H9 (cell line): ENCODE data around the gene DNHD1. TPM values are rescaled to one million over a fixed set of nuclear protein-coding genes. Genes with fewer than 3 reads are reported as not detected.

Source experiments
- DNase-seq: peaks from one replicate; pipeline ENCODE4 v3.0.0-alpha.2; 2017
- H2AFZ ChIP-seq: one replicate; pipeline ENCODE4 v1.6.1; 2013; ENCODE audit warnings: mild to moderate bottlenecking, low read length, control low read depth, moderate library complexity
- H2AK5ac ChIP-seq: 2 replicates; pipeline ENCODE4 v1.6.1; 2013; ENCODE audit warnings: low read length, control low read depth, mixed read lengths; ENCODE audit not compliant: insufficient read length
- H2BK120ac ChIP-seq: one replicate; pipeline ENCODE4 v1.6.1; 2013; ENCODE audit warnings: low read depth, mild to moderate bottlenecking, low read length, control low read depth, inconsistent platforms; ENCODE audit not compliant: poor library complexity, severe bottlenecking
- H2BK12ac ChIP-seq: 2 replicates; pipeline ENCODE4 v1.6.1; 2013; ENCODE audit warnings: low read length, control low read depth, mixed read lengths, low read depth; ENCODE audit not compliant: insufficient read length
- H2BK15ac ChIP-seq: 2 replicates; pipeline ENCODE4 v1.6.1; 2013; ENCODE audit warnings: low read depth, low read length, control low read depth
- H2BK20ac ChIP-seq: one replicate; pipeline ENCODE4 v1.6.1; 2013; ENCODE audit warnings: low read depth, mild to moderate bottlenecking, low read length, control low read depth, inconsistent platforms; ENCODE audit not compliant: poor library complexity, severe bottlenecking
- H2BK5ac ChIP-seq: 2 replicates; pipeline ENCODE4 v1.6.1; 2013; ENCODE audit warnings: low read length, control low read depth, mixed read lengths; ENCODE audit not compliant: insufficient read length
- H3K14ac ChIP-seq: 2 replicates; pipeline ENCODE4 v1.6.1; 2013; ENCODE audit warnings: low read length, control low read depth; ENCODE audit not compliant: insufficient read depth
- H3K18ac ChIP-seq: 2 replicates; pipeline ENCODE4 v1.6.1; 2013; ENCODE audit warnings: low read depth, mild to moderate bottlenecking, mixed read lengths, low read length, control low read depth; ENCODE audit not compliant: insufficient read length
- H3K23ac ChIP-seq: 2 replicates; pipeline ENCODE4 v1.6.1; 2013; ENCODE audit warnings: low read length, control low read depth, mixed read lengths, low read depth; ENCODE audit not compliant: insufficient read length
- H3K23me2 ChIP-seq: 2 replicates; pipeline ENCODE4 v1.6.1; 2013; ENCODE audit warnings: low read depth, mild to moderate bottlenecking, mixed read lengths, low read length, control low read depth; ENCODE audit not compliant: insufficient read length, poor library complexity, severe bottlenecking
- H3K27ac ChIP-seq: 2 replicates; pipeline ENCODE4 v1.5.1; 2013; ENCODE audit warnings: low read length, control low read depth, mixed read lengths, low read depth; ENCODE audit not compliant: insufficient read length
- H3K27me3 ChIP-seq: 2 replicates; pipeline ENCODE4 v1.6.1; 2013; ENCODE audit warnings: low read length, control low read depth, inconsistent platforms; ENCODE audit not compliant: insufficient read depth
- H3K4ac ChIP-seq: 2 replicates; pipeline ENCODE4 v1.6.1; 2013; ENCODE audit warnings: low read depth, mild to moderate bottlenecking, control low read depth, inconsistent platforms, low read length, moderate library complexity
- H3K4me1 ChIP-seq: 2 replicates; pipeline ENCODE4 v1.6.1; 2013; ENCODE audit warnings: low read length, control low read depth, inconsistent platforms; ENCODE audit not compliant: insufficient read depth
- H3K4me2 ChIP-seq: 2 replicates; pipeline ENCODE4 v1.6.1; 2013; ENCODE audit warnings: low read length, control low read depth, mixed read lengths; ENCODE audit not compliant: insufficient read length, insufficient read depth
- H3K56ac ChIP-seq: 2 replicates; pipeline ENCODE4 v1.6.1; 2013; ENCODE audit warnings: low read depth, mild to moderate bottlenecking, mixed read lengths, low read length, control low read depth; ENCODE audit not compliant: insufficient read length
- H3K79me1 ChIP-seq: 2 replicates; pipeline ENCODE4 v1.6.1; 2013; ENCODE audit warnings: low read depth, mild to moderate bottlenecking, moderate library complexity, low read length, control low read depth, inconsistent platforms; ENCODE audit not compliant: insufficient read depth, poor library complexity, severe bottlenecking
- H3K79me2 ChIP-seq: 2 replicates; pipeline ENCODE4 v1.6.1; 2013; ENCODE audit warnings: low read length, control low read depth, inconsistent platforms; ENCODE audit not compliant: insufficient read depth
- H3K9ac ChIP-seq: 2 replicates; pipeline ENCODE4 v1.6.1; 2013; ENCODE audit warnings: low read length, control low read depth, mixed read lengths; ENCODE audit not compliant: insufficient read length; ENCODE audit errors: extremely low read depth
- H3K9me3 ChIP-seq: one replicate; pipeline ENCODE4 v1.6.1; 2013; ENCODE audit warnings: low read depth, low read length, inconsistent platforms; ENCODE audit not compliant: control insufficient read depth
- H3T11ph ChIP-seq: one replicate; pipeline ENCODE4 v1.6.1; 2013; ENCODE audit warnings: mild to moderate bottlenecking, low read length, control low read depth, inconsistent platforms
- H4K20me1 ChIP-seq: one replicate; pipeline ENCODE4 v1.6.1; 2013; ENCODE audit not compliant: control insufficient read depth, insufficient read length, insufficient read depth
- H4K5ac ChIP-seq: 2 replicates; pipeline ENCODE4 v1.6.1; 2013; ENCODE audit warnings: low read depth, mild to moderate bottlenecking, mixed read lengths, low read length, control low read depth; ENCODE audit not compliant: insufficient read length
- H4K8ac ChIP-seq: replicated peaks from 2 replicates; pipeline ENCODE4 v1.6.1; 2013; ENCODE audit warnings: low read length, control low read depth, mixed read lengths, low read depth; ENCODE audit not compliant: insufficient read length
- H4K91ac ChIP-seq: 2 replicates; pipeline ENCODE4 v1.6.1; 2013; ENCODE audit warnings: low read depth, mild to moderate bottlenecking, moderate library complexity, mixed read lengths, low read length, control low read depth; ENCODE audit not compliant: insufficient read length
- H3K27ac Mint-ChIP-seq, 3 experiments: 2 replicates in 2 of 3; 3 replicates in 1 of 3; pipeline ENCODE4 v1.8.0; 2020 to 2021; ENCODE audit warnings: mixed read lengths in 3 of 3, mild to moderate bottlenecking in 1 of 3, moderate library complexity in 1 of 3
- H3K27me3 Mint-ChIP-seq: 2 replicates; pipeline ENCODE4 v1.8.0; 2021; ENCODE audit warnings: low read depth, mild to moderate bottlenecking, moderate library complexity, mixed read lengths
- H3K36me3 Mint-ChIP-seq, 3 experiments: 2 replicates in 2 of 3; 3 replicates in 1 of 3; pipeline ENCODE4 v1.8.0; 2020 to 2021; ENCODE audit warnings: low read depth in 3 of 3, mixed read lengths in 3 of 3; ENCODE audit not compliant: insufficient read depth in 1 of 3
- H3K4me1 Mint-ChIP-seq, 2 experiments: 2 replicates each; pipeline ENCODE4 v1.8.0; 2020; ENCODE audit warnings: mixed read lengths in 2 of 2
- H3K4me3 Mint-ChIP-seq, 2 experiments: 2 replicates in 1 of 2; 3 replicates in 1 of 2; pipeline ENCODE4 v1.8.0; 2020 to 2021; ENCODE audit warnings: mild to moderate bottlenecking in 2 of 2, mixed read lengths in 2 of 2, moderate library complexity in 1 of 2
- H3K9me3 Mint-ChIP-seq, 2 experiments: 2 replicates in 1 of 2; 3 replicates in 1 of 2; pipeline ENCODE4 v1.8.0; 2020; ENCODE audit warnings: mild to moderate bottlenecking in 2 of 2, mixed read lengths in 2 of 2, moderate library complexity in 1 of 2
- WGBS: extraction: QIAGEN DNeasy Blood & Tissue Kit; methylation state at CpG from one replicate; pipeline ENCODE4 v1.1.7; 2013; ENCODE audit warnings: missing lambda C conversion rate, low lambda C conversion rate, mixed read lengths; ENCODE audit not compliant: insufficient read length; ENCODE audit errors: extremely low coverage; 5-methylcytosine and 5-hydroxymethylcytosine counted together
- total RNA-seq: library from RNA; stranded (reverse); gene quantifications from 2 replicates; pipeline ENCODE4 v1.2.1, GENCODE V29; 2021
- TF ChIP-seq, protein P1 (sequence below): fragments of 200-600 bp; sonication (generic); conservative IDR thresholded peaks from 3 replicates; pipeline ENCODE4 v1.8.0; 2021; ENCODE audit warnings: antibody characterized with exemption, mild to moderate bottlenecking

The DNHD1 gene
- total RNA-seq, 1 experiment from 2014 or later = 3.5 TPM

GRCh38 chr11:6603287-6604080, 106.4 kb downstream of the DNHD1 start, which contains the start of the genes ILK and RRP8:
ILK (plus strand) TSS chr11:6603774; CDS start chr11:6604272, 498 bp downstream.
RRP8 (minus strand) TSS chr11:6603616; CDS start chr11:6603502, 114 bp downstream.
- H3K79me1 ChIP-seq = no peaks in the 10 kb centered on the region
- Mint-ChIP-seq H3K36me3 (peaks cover 12 to 49% (median 35%) of the 10 kb centered on the region in 3 experiments; a peak in 6 of 7 replicates), H3K27me3 (no peaks in the 10 kb centered on the region; the same call in 1 of the 2 replicates), H3K4me1 (peaks cover 15 to 16% of the 10 kb centered on the region in 2 experiments), H3K27ac (no peak within 1 kb of the TSS), H3K4me3 (no peak within 1 kb of the TSS), H3K9me3 (no peaks in the 10 kb centered on the region)
- H2BK12ac ChIP-seq = no peak within 1 kb of the TSS
- no peak within 1 kb of the TSS for H3K27ac ChIP-seq
- no peaks in the 10 kb centered on the region for H3K27me3 ChIP-seq
- no peak within 1 kb of the TSS for H3K56ac ChIP-seq
- H2BK5ac ChIP-seq = peak within 1 kb of the TSS; percentile 25
- peak within 1 kb of the TSS; percentile 88 for H3K4me2 ChIP-seq
- H2AK5ac ChIP-seq = no peak within 1 kb of the TSS
- TF ChIP-seq, protein P1, sequence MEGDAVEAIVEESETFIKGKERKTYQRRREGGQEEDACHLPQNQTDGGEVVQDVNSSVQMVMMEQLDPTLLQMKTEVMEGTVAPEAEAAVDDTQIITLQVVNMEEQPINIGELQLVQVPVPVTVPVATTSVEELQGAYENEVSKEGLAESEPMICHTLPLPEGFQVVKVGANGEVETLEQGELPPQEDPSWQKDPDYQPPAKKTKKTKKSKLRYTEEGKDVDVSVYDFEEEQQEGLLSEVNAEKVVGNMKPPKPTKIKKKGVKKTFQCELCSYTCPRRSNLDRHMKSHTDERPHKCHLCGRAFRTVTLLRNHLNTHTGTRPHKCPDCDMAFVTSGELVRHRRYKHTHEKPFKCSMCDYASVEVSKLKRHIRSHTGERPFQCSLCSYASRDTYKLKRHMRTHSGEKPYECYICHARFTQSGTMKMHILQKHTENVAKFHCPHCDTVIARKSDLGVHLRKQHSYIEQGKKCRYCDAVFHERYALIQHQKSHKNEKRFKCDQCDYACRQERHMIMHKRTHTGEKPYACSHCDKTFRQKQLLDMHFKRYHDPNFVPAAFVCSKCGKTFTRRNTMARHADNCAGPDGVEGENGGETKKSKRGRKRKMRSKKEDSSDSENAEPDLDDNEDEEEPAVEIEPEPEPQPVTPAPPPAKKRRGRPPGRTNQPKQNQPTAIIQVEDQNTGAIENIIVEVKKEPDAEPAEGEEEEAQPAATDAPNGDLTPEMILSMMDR = no peak
- H2BK15ac ChIP-seq = no peak within 1 kb of the TSS
- H2BK20ac ChIP-seq = no peak within 1 kb of the TSS
- no peak within 1 kb of the TSS; the same call in 1 of the 2 replicates for H3K4ac ChIP-seq
- H3K14ac ChIP-seq = peak within 1 kb of the TSS; percentile 91; the same call in 1 of the 2 replicates
- peak within 1 kb of the TSS; percentile 86 for H3K18ac ChIP-seq
- no peak within 1 kb of the TSS for H3K23ac ChIP-seq
- H4K91ac ChIP-seq = no peak within 1 kb of the TSS
- H2AFZ ChIP-seq = no peak within 1 kb of the TSS
- H4K8ac ChIP-seq = no peak within 1 kb of the TSS
- no peak within 1 kb of the TSS for H3T11ph ChIP-seq
- H3K9ac ChIP-seq = peak within 1 kb of the TSS; percentile 95
- H3K9me3 ChIP-seq = no peaks in the 10 kb centered on the region
- H4K5ac ChIP-seq = no peak within 1 kb of the TSS
- peaks cover 15% of the 10 kb centered on the region for H3K23me2 ChIP-seq
- H3K79me2 ChIP-seq = peaks cover 7% of the 10 kb centered on the region; the same call in 1 of the 2 replicates
- H3K4me1 ChIP-seq = peaks cover 3% of the 10 kb centered on the region; the same call in 1 of the 2 replicates
- H2BK120ac ChIP-seq = no peak within 1 kb of the TSS
- peak; percentile 88 for DNase-seq
- no CpG with 5 or more reads among the region's 72 CpGs for WGBS
- no peaks in the 10 kb centered on the region for H4K20me1 ChIP-seq
